ENCODE results near the gene ANKIB1. TPM values are rescaled to one million over a fixed set of nuclear protein-coding genes. Genes with fewer than 3 reads are reported as not detected.

ANKIB1 gene
- polyA plus RNA-seq, 1 of the 3 experiments (the other 2 are of a cell fraction) = 24.6 TPM

DNA sequence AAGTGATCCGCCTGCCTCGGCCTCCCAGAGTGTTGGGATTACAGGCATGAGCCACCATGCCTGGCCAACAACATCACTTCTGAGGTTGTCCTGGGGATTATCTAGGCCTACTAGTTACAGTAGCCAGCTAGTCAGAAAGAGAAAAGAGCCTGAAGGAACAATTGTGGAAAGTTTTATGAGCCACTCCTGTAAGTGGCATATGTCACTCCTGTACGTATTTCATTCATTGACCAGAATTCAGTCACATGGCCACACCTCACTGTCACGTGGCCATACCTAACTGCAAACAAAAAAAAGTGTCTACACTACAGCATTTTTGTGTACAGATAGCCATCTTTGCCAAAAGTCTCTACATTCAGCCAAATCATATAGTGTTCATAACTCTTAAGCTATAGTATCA, 85.7 kb downstream of the ANKIB1 start:
- 87% methylated on average over 2 of the region's 4 CpGs for WGBS (ENCODE audit: low lambda C conversion rate)
- Histone ChIP-seq H3F3A (replicated peaks; ENCODE audit: insufficient read depth) (peaks cover 11% of the 10 kb centered on the region), H4K20me1 (ENCODE audit: insufficient read depth) (no peaks in the 10 kb centered on the region), H3K9me3 (peaks cover 7% of the 10 kb centered on the region; the same call in 1 of the 2 replicates), H3K36me3 (replicated peaks in 1 of 2; ENCODE audit: control insufficient read depth in 1 of 2, insufficient read depth in 2 of 2, low read length in 1 of 2) (peaks cover 68 to 74% of the 10 kb centered on the region in 2 experiments), H3K27me3 (ENCODE audit: insufficient read depth) (no peaks in the 10 kb centered on the region), H3K4me3 (ENCODE audit: low read depth in 2 of 2, low read length in 1 of 2) (no peak overlapping the region), H3K9ac (no peak overlapping the region), H3K79me2 (ENCODE audit: insufficient read depth) (no peaks in the 10 kb centered on the region), H3K27ac (ENCODE audit: low read depth in 2 of 2, low read length in 1 of 2) (no peak overlapping the region), H3K4me1 (ENCODE audit: control insufficient read depth in 1 of 2, insufficient read depth in 2 of 2, low read depth in 1 of 2, low read length in 1 of 2) (no peaks in the 10 kb centered on the region; a peak in 1 of 4 replicates), H2AFZ (ENCODE audit: low read depth) (no peak overlapping the region), H3K4me2 (no peak overlapping the region), H3K9me2 (no peaks in the 10 kb centered on the region)
- POLR2A ChIA-PET = no interaction called here
- TF ChIP-seq ELF1 (IDR thresholded peaks at IDR 0.05) (no peak), MXI1 (IDR thresholded peaks at IDR 0.05; ENCODE audit: low read depth, low read length) (no peak)
- no peak for DNase-seq
- CTCF ChIA-PET = interaction anchor here (1.2 kb wide), 1 partner anchor 116 kb away, joined by 3 read pairs; the partner anchor contains the start of gene GATAD1

GRCh38 chr7:92332782-92333181, 87.0 kb downstream of the ANKIB1 start:
- Histone ChIP-seq H3F3A (replicated peaks; ENCODE audit: insufficient read depth) (peaks cover 15% of the 10 kb centered on the region), H3K9ac (no peak overlapping the region), H4K20me1 (ENCODE audit: insufficient read depth) (no peaks in the 10 kb centered on the region), H3K4me3 (ENCODE audit: low read depth in 2 of 2, low read length in 1 of 2) (no peak overlapping the region), H3K27me3 (ENCODE audit: insufficient read depth) (no peaks in the 10 kb centered on the region), H2AFZ (ENCODE audit: low read depth) (no peak overlapping the region), H3K9me3 (peaks cover 7% of the 10 kb centered on the region; the same call in 1 of the 2 replicates), H3K4me2 (no peak overlapping the region), H3K9me2 (no peaks in the 10 kb centered on the region), H3K27ac (ENCODE audit: low read depth in 2 of 2, low read length in 1 of 2) (no peak overlapping the region), H3K79me2 (ENCODE audit: insufficient read depth) (no peaks in the 10 kb centered on the region), H3K36me3 (replicated peaks in 1 of 2; ENCODE audit: control insufficient read depth in 1 of 2, insufficient read depth in 2 of 2, low read length in 1 of 2) (peaks cover 63 to 71% of the 10 kb centered on the region in 2 experiments), H3K4me1 (ENCODE audit: control insufficient read depth in 1 of 2, insufficient read depth in 2 of 2, low read depth in 1 of 2, low read length in 1 of 2) (no peaks in the 10 kb centered on the region; a peak in 1 of 4 replicates)
- DNase-seq = no peak
- ChIA-PET CTCF (interaction anchor here (0.7 kb wide), 1 partner anchor 551 kb away, joined by 3 read pairs; no protein-coding TSS in a partner anchor), POLR2A (interaction anchor here (1.1 kb wide), 1 partner anchor 10 kb away, joined by 3 read pairs; no protein-coding TSS in a partner anchor)
- no peak for TF ChIP-seq MXI1 (IDR thresholded peaks at IDR 0.05; ENCODE audit: low read depth, low read length)
- TF ChIP-seq SIN3A (IDR thresholded peaks at IDR 0.05; ENCODE audit: borderline replicate concordance, low read depth, low read length) = no peak
- TF ChIP-seq FOXM1 (IDR thresholded peaks at IDR 0.05; ENCODE audit: low read depth) = no peak
- no peak for TF ChIP-seq MEF2A (IDR thresholded peaks at IDR 0.05; ENCODE audit: borderline replicate concordance, low read depth)
- no peak for TF ChIP-seq ZBTB33 (IDR thresholded peaks at IDR 0.05; ENCODE audit: borderline replicate concordance, low read depth)
- TF ChIP-seq RCOR1 (IDR thresholded peaks at IDR 0.05; ENCODE audit: low read length) = no peak
- TF ChIP-seq, protein P1, sequence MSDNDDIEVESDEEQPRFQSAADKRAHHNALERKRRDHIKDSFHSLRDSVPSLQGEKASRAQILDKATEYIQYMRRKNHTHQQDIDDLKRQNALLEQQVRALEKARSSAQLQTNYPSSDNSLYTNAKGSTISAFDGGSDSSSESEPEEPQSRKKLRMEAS (IDR thresholded peaks at IDR 0.05; ENCODE audit: low read depth) = no peak
- no peak for TF ChIP-seq RAD21 (IDR thresholded peaks at IDR 0.05; ENCODE audit: low read length)
- TF ChIP-seq TAF1 (IDR thresholded peaks at IDR 0.05; ENCODE audit: borderline replicate concordance, low read depth, low read length) = no peak
- no peak for TF ChIP-seq YY1 (IDR thresholded peaks at IDR 0.05; ENCODE audit: low read depth)
- no peak for TF ChIP-seq SMC3 (IDR thresholded peaks at IDR 0.05; ENCODE audit: low read depth, low read length)
- TF ChIP-seq FOSL2 (IDR thresholded peaks at IDR 0.05; ENCODE audit: borderline replicate concordance, low read depth) = no peak
- TF ChIP-seq NRF1 (IDR thresholded peaks at IDR 0.05; ENCODE audit: low read depth, low read length) = no peak
- TF ChIP-seq, protein P2, sequence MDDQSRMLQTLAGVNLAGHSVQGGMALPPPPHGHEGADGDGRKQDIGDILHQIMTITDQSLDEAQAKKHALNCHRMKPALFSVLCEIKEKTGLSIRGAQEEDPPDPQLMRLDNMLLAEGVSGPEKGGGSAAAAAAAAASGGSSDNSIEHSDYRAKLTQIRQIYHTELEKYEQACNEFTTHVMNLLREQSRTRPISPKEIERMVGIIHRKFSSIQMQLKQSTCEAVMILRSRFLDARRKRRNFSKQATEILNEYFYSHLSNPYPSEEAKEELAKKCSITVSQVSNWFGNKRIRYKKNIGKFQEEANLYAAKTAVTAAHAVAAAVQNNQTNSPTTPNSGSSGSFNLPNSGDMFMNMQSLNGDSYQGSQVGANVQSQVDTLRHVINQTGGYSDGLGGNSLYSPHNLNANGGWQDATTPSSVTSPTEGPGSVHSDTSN (IDR thresholded peaks at IDR 0.05) = no peak
- TF ChIP-seq IRF3 (IDR thresholded peaks at IDR 0.05; ENCODE audit: low read depth, low read length) = no peak
- no peak for TF ChIP-seq EP300 (IDR thresholded peaks at IDR 0.05; ENCODE audit: borderline replicate concordance in 1 of 2, low read depth in 1 of 2, low read length in 1 of 2)
- TF ChIP-seq GABPA (IDR thresholded peaks at IDR 0.05; ENCODE audit: low read depth) = no peak
- TF ChIP-seq CHD2 (IDR thresholded peaks at IDR 0.05; ENCODE audit: low read length, partially characterized antibody) = no peak
- no peak for TF ChIP-seq NFIC (IDR thresholded peaks at IDR 0.05; ENCODE audit: borderline replicate concordance)
- WGBS (ENCODE audit: low lambda C conversion rate) = 92% methylated on average over 3 of the region's 3 CpGs
